ENCODE measurements around the gene PDE7B. TPM values are rescaled to one million over a fixed set of nuclear protein-coding genes. Genes with fewer than 3 reads are reported as not detected.
A peak's percentile ranks its signal among the peaks of the same experiment; 100 is the strongest.

PDE7B gene
- total RNA-seq, 1 donor from 2014 or later = 13.6 TPM

DNA sequence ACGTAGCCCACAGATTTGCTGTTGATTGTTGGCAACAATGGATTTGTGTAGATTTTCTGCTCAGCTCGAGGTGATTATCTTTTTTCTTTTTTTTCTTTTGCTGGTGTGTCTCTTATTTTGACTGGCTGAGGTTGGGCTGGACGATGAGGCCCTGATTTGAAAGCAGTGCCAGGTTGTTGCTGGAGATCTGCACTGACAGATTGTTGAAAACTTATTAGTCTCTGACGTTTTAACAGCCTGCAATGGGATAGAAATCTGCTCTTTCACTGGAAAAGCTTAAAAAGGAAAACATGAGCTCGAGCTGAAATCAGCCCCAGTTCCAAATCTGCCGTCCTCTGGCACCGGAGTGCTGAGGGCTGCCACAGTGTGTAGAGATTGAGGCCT lies 87.7 kb downstream of the PDE7B start:
- Histone ChIP-seq H3K27me3 (ENCODE audit: control insufficient read depth in 3 of 3, insufficient read depth in 3 of 3, low read length in 3 of 3) (no peaks in the 10 kb centered on the region), H3K9ac (ENCODE audit: low read depth in 1 of 3, low read length in 3 of 3) (peak overlapping the region in 1 of 3 donors; percentile 64), H3K9me3 (ENCODE audit: control insufficient read depth in 3 of 3, low read length in 3 of 3) (no peaks in the 10 kb centered on the region), H3K4me3 (ENCODE audit: low read length in 3 of 3) (peak overlapping the region; percentile 2 to 49 (median 48)), H3K36me3 (ENCODE audit: control insufficient read depth in 3 of 3, insufficient read depth in 3 of 3, low read length in 3 of 3) (no peaks in the 10 kb centered on the region), H3K4me1 (ENCODE audit: control insufficient read depth in 3 of 3, insufficient read depth in 3 of 3, low read length in 3 of 3) (peaks cover 11 to 26% (median 26%) of the 10 kb centered on the region in 3 donors), H3K27ac (ENCODE audit: low read depth, low read length) (peak overlapping the region; percentile 31)

DNA sequence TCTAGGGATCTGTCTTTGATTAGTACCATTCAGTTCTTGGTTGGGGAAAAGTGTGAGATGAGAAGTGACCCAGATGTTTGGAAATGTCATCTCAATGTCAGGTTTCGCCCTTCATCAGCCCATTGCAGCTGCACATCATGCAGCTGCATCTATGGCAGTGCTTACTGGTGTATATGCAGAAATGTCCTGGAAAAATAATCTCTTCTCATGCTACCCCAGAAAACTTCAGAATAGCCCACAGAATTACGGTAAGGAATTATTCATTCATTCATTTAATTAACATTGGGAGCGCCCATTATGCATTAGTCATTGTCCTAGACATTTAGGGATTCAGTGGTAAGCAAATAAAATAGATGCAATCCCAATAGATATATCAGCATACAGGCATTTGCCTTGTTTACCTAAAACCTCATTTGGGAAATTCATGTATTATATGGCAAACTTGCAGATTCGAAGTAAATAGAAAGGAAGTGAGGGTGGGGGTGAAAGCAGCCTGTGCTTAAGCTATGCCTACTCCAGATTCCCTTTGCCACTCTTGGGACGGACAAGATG lies 89.2 kb downstream of the PDE7B start:
- H3K9ac ChIP-seq (ENCODE audit: low read depth in 1 of 3, low read length in 3 of 3) = no peak overlapping the region
- H3K4me3 ChIP-seq (ENCODE audit: low read length in 3 of 3) = no peak overlapping the region
- H3K27ac ChIP-seq (ENCODE audit: low read depth, low read length) = no peak overlapping the region
- H3K9me3 ChIP-seq (ENCODE audit: control insufficient read depth in 3 of 3, low read length in 3 of 3) = no peaks in the 10 kb centered on the region
- H3K27me3 ChIP-seq (ENCODE audit: control insufficient read depth in 3 of 3, insufficient read depth in 3 of 3, low read length in 3 of 3) = no peaks in the 10 kb centered on the region
- H3K4me1 ChIP-seq (ENCODE audit: control insufficient read depth in 3 of 3, insufficient read depth in 3 of 3, low read length in 3 of 3) = peaks cover 11 to 24% (median 22%) of the 10 kb centered on the region in 3 donors
- H3K36me3 ChIP-seq (ENCODE audit: control insufficient read depth in 3 of 3, insufficient read depth in 3 of 3, low read length in 3 of 3) = no peaks in the 10 kb centered on the region

DNA sequence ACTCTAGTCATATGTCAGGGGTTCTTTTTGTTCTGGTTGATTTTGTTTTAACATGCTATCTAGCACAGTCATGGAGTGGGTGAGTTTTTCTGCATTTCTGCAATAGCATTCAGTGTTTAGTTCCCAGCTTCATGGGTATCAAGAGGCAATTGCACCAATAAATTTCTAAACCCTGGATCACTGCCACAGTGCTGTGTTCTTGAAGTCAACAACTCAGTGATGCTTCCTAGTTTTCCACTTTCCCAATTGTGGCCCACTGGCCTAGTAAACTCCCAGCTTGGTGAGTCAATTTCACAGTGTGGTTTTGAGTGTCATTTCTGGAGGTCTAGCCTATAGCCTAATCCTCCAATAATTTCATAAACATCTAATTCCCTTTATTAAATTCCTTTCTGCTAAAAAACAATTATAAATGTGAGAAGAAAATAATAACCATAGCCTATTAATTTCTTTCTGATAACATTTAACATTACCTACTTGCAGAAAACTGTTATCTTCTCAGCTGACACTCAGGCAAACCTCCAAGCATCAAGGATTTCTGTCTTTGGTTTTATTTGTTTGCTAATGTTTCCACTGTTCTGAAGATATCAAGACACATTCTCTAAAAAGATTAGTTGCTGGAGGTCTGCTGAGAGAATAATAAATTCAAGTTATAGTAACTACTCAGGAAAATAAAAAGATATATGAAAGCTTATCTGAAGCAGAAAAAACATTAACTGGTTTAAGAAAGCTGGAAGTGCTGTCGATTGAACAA lies 89.9 kb downstream of the PDE7B start:
- H3K4me3 ChIP-seq (ENCODE audit: low read length in 3 of 3) = no peak overlapping the region
- H3K27me3 ChIP-seq (ENCODE audit: control insufficient read depth in 3 of 3, insufficient read depth in 3 of 3, low read length in 3 of 3) = no peaks in the 10 kb centered on the region
- no peaks in the 10 kb centered on the region for H3K36me3 ChIP-seq (ENCODE audit: control insufficient read depth in 3 of 3, insufficient read depth in 3 of 3, low read length in 3 of 3)
- H3K9ac ChIP-seq (ENCODE audit: low read depth in 1 of 3, low read length in 3 of 3) = no peak overlapping the region
- H3K9me3 ChIP-seq (ENCODE audit: control insufficient read depth in 3 of 3, low read length in 3 of 3) = no peaks in the 10 kb centered on the region
- H3K4me1 ChIP-seq (ENCODE audit: control insufficient read depth in 3 of 3, insufficient read depth in 3 of 3, low read length in 3 of 3) = peaks cover 6 to 17% (median 16%) of the 10 kb centered on the region in 3 donors
- H3K27ac ChIP-seq (ENCODE audit: low read depth, low read length) = no peak overlapping the region

DNA sequence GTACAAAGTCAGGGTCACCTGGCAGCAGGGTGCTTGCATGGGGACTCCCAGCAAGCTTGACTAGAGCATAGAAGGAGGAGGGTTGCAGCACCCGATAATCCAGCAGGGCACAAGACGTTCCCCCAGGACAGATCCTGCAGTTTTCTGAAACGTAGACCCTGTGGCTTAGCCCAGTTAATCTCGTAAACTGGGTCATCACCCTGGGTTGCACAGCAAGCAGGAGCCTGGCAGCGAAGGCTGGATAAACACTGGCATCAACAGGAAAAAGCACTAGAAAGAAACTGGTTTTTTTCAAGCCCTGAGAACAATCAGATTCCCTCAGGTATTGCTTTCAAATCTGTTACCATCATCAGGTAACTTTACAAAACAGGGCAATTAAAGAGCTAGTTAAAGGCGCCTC lies 92.6 kb downstream of the PDE7B start:
- H3K36me3 ChIP-seq (ENCODE audit: control insufficient read depth in 3 of 3, insufficient read depth in 3 of 3, low read length in 3 of 3) = no peaks in the 10 kb centered on the region
- H3K9ac ChIP-seq (ENCODE audit: low read depth in 1 of 3, low read length in 3 of 3) = no peak overlapping the region
- H3K9me3 ChIP-seq (ENCODE audit: control insufficient read depth in 3 of 3, low read length in 3 of 3) = no peaks in the 10 kb centered on the region
- H3K4me3 ChIP-seq (ENCODE audit: low read length in 3 of 3) = no peak overlapping the region
- peaks cover 3 to 14% (median 4%) of the 10 kb centered on the region in 3 donors for H3K4me1 ChIP-seq (ENCODE audit: control insufficient read depth in 3 of 3, insufficient read depth in 3 of 3, low read length in 3 of 3)
- no peaks in the 10 kb centered on the region for H3K27me3 ChIP-seq (ENCODE audit: control insufficient read depth in 3 of 3, insufficient read depth in 3 of 3, low read length in 3 of 3)
- no peak overlapping the region for H3K27ac ChIP-seq (ENCODE audit: low read depth, low read length)

DNA sequence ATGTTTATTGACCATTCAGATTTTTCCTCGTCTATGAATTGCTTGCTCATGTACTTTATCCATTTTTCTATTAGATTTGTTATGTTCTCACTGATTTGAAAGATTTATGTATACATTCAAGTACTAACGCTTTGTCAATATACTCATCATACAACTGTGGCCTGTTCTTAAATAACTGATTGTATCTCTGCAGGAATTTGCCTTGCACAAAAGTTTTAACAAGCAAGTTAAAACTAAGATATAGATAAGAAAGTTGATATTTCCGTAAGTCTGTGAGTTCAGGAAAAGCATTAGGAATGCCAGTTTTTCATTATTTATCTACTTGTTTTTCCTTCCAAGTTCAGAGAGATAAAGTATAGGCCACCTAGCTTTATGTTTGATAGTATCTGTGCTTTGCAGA lies 95.2 kb downstream of the PDE7B start:
- no peak overlapping the region for H3K4me3 ChIP-seq (ENCODE audit: low read length in 3 of 3)
- peaks cover 0 to 3% (median 0%) of the 10 kb centered on the region in 3 donors for H3K36me3 ChIP-seq (ENCODE audit: control insufficient read depth in 3 of 3, insufficient read depth in 3 of 3, low read length in 3 of 3)
- H3K9me3 ChIP-seq (ENCODE audit: control insufficient read depth in 3 of 3, low read length in 3 of 3) = no peaks in the 10 kb centered on the region
- H3K4me1 ChIP-seq (ENCODE audit: control insufficient read depth in 3 of 3, insufficient read depth in 3 of 3, low read length in 3 of 3) = peaks cover 0 to 3% (median 0%) of the 10 kb centered on the region in 3 donors
- H3K27ac ChIP-seq (ENCODE audit: low read depth, low read length) = no peak overlapping the region
- no peaks in the 10 kb centered on the region for H3K27me3 ChIP-seq (ENCODE audit: control insufficient read depth in 3 of 3, insufficient read depth in 3 of 3, low read length in 3 of 3)
- H3K9ac ChIP-seq (ENCODE audit: low read depth in 1 of 3, low read length in 3 of 3) = no peak overlapping the region

DNA sequence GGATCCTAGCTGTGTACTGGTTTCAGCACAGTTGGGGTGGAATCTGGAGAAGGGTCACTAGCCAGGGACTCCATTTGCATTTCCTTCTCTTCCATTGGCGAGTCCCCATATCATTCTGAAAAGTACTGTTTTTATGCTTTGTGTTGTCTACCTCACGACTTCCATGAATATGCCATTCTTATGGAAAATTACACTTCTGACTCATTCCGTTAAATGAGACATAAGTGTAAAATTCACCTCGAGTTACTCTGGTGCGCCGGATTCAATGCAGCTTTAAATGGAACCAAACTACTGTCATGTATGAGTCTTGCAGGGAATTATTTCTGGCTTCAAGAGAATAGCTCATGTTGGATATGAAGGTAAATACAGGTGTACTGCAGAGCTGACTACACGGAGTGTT lies 99.2 kb downstream of the PDE7B start:
- Histone ChIP-seq H3K4me3 (ENCODE audit: low read length in 3 of 3) (no peak overlapping the region), H3K4me1 (ENCODE audit: control insufficient read depth in 3 of 3, insufficient read depth in 3 of 3, low read length in 3 of 3) (peaks cover 0 to 3% (median 0%) of the 10 kb centered on the region in 3 donors), H3K27me3 (ENCODE audit: control insufficient read depth in 3 of 3, insufficient read depth in 3 of 3, low read length in 3 of 3) (no peaks in the 10 kb centered on the region), H3K9me3 (ENCODE audit: control insufficient read depth in 3 of 3, low read length in 3 of 3) (no peaks in the 10 kb centered on the region), H3K36me3 (ENCODE audit: control insufficient read depth in 3 of 3, insufficient read depth in 3 of 3, low read length in 3 of 3) (peaks cover 0 to 3% (median 0%) of the 10 kb centered on the region in 3 donors), H3K27ac (ENCODE audit: low read depth, low read length) (no peak overlapping the region), H3K9ac (ENCODE audit: low read depth in 1 of 3, low read length in 3 of 3) (no peak overlapping the region)

- H3K27me3 ChIP-seq (ENCODE audit: control insufficient read depth in 3 of 3, insufficient read depth in 3 of 3, low read length in 3 of 3) = no peaks in the 10 kb centered on the region
- H3K27ac ChIP-seq (ENCODE audit: low read depth, low read length) = no peak overlapping the region
- H3K36me3 ChIP-seq (ENCODE audit: control insufficient read depth in 3 of 3, insufficient read depth in 3 of 3, low read length in 3 of 3) = peaks cover 0 to 3% (median 0%) of the 10 kb centered on the region in 3 donors
- no peak overlapping the region for H3K4me3 ChIP-seq (ENCODE audit: low read length in 3 of 3)
- H3K4me1 ChIP-seq (ENCODE audit: control insufficient read depth in 3 of 3, insufficient read depth in 3 of 3, low read length in 3 of 3) = peaks cover 0 to 3% (median 0%) of the 10 kb centered on the region in 3 donors
- no peak overlapping the region for H3K9ac ChIP-seq (ENCODE audit: low read depth in 1 of 3, low read length in 3 of 3)
- H3K9me3 ChIP-seq (ENCODE audit: control insufficient read depth in 3 of 3, low read length in 3 of 3) = no peaks in the 10 kb centered on the region
Observed at GRCh38 chr6:135951169-135951568, 99.7 kb downstream of the PDE7B start.

GRCh38 chr6:135953818-135954217 lies 102.3 kb downstream of the PDE7B start:
- Histone ChIP-seq H3K9me3 (ENCODE audit: control insufficient read depth in 3 of 3, low read length in 3 of 3) (no peaks in the 10 kb centered on the region), H3K27me3 (ENCODE audit: control insufficient read depth in 3 of 3, insufficient read depth in 3 of 3, low read length in 3 of 3) (no peaks in the 10 kb centered on the region), H3K4me3 (ENCODE audit: low read length in 3 of 3) (no peak overlapping the region), H3K36me3 (ENCODE audit: control insufficient read depth in 3 of 3, insufficient read depth in 3 of 3, low read length in 3 of 3) (peaks cover 0 to 3% (median 0%) of the 10 kb centered on the region in 3 donors), H3K9ac (ENCODE audit: low read depth in 1 of 3, low read length in 3 of 3) (no peak overlapping the region), H3K4me1 (ENCODE audit: control insufficient read depth in 3 of 3, insufficient read depth in 3 of 3, low read length in 3 of 3) (no peaks in the 10 kb centered on the region), H3K27ac (ENCODE audit: low read depth, low read length) (no peak overlapping the region)

- no peaks in the 10 kb centered on the region for H3K9me3 ChIP-seq (ENCODE audit: control insufficient read depth in 3 of 3, low read length in 3 of 3)
- no peaks in the 10 kb centered on the region for H3K4me1 ChIP-seq (ENCODE audit: control insufficient read depth in 3 of 3, insufficient read depth in 3 of 3, low read length in 3 of 3)
- no peak overlapping the region for H3K4me3 ChIP-seq (ENCODE audit: low read length in 3 of 3)
- peaks cover 0 to 3% (median 0%) of the 10 kb centered on the region in 3 donors for H3K36me3 ChIP-seq (ENCODE audit: control insufficient read depth in 3 of 3, insufficient read depth in 3 of 3, low read length in 3 of 3)
- H3K9ac ChIP-seq (ENCODE audit: low read depth in 1 of 3, low read length in 3 of 3) = no peak overlapping the region
- no peaks in the 10 kb centered on the region for H3K27me3 ChIP-seq (ENCODE audit: control insufficient read depth in 3 of 3, insufficient read depth in 3 of 3, low read length in 3 of 3)
- H3K27ac ChIP-seq (ENCODE audit: low read depth, low read length) = no peak overlapping the region
Observed at GRCh38 chr6:135955099-135955498, 103.6 kb downstream of the PDE7B start.

DNA sequence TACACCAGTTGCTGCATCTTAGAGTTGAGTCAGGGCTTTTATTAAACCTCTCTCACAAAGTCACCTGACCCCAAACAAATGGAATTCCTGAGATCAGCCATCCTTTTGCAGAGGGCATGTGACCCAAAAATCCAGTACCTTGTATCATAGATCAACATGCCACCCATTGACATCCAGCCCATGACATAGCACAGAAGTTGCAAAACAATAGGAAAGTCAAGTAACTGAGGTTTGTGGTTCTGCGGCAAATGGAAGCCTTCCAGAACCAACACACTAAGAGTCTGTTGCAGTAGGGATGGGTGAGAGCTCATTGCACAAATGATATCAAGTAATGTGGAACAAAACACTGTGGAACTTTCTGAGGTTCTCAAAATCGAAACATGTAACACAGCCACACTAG lies 111.2 kb downstream of the PDE7B start:
- Histone ChIP-seq H3K36me3 (ENCODE audit: control insufficient read depth in 3 of 3, insufficient read depth in 3 of 3, low read length in 3 of 3) (no peaks in the 10 kb centered on the region), H3K9me3 (ENCODE audit: control insufficient read depth in 3 of 3, low read length in 3 of 3) (no peaks in the 10 kb centered on the region), H3K4me3 (ENCODE audit: low read length in 3 of 3) (no peak overlapping the region), H3K27ac (ENCODE audit: low read depth, low read length) (no peak overlapping the region), H3K4me1 (ENCODE audit: control insufficient read depth in 3 of 3, insufficient read depth in 3 of 3, low read length in 3 of 3) (no peaks in the 10 kb centered on the region), H3K9ac (ENCODE audit: low read depth in 1 of 3, low read length in 3 of 3) (no peak overlapping the region), H3K27me3 (ENCODE audit: control insufficient read depth in 3 of 3, insufficient read depth in 3 of 3, low read length in 3 of 3) (no peaks in the 10 kb centered on the region)
